GM19023 (cell line): ENCODE results near the gene SNRK.

Experiments used
- ATAC-seq: cut with Tn5 transposase; IDR thresholded peaks from one replicate; pipeline ENCODE4 v1.9.1; 2021; ENCODE audit warnings: mild to moderate bottlenecking, moderate library complexity; ENCODE audit not compliant: unreplicated experiment

Gene SNRK, protein sequence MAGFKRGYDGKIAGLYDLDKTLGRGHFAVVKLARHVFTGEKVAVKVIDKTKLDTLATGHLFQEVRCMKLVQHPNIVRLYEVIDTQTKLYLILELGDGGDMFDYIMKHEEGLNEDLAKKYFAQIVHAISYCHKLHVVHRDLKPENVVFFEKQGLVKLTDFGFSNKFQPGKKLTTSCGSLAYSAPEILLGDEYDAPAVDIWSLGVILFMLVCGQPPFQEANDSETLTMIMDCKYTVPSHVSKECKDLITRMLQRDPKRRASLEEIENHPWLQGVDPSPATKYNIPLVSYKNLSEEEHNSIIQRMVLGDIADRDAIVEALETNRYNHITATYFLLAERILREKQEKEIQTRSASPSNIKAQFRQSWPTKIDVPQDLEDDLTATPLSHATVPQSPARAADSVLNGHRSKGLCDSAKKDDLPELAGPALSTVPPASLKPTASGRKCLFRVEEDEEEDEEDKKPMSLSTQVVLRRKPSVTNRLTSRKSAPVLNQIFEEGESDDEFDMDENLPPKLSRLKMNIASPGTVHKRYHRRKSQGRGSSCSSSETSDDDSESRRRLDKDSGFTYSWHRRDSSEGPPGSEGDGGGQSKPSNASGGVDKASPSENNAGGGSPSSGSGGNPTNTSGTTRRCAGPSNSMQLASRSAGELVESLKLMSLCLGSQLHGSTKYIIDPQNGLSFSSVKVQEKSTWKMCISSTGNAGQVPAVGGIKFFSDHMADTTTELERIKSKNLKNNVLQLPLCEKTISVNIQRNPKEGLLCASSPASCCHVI

DNA sequence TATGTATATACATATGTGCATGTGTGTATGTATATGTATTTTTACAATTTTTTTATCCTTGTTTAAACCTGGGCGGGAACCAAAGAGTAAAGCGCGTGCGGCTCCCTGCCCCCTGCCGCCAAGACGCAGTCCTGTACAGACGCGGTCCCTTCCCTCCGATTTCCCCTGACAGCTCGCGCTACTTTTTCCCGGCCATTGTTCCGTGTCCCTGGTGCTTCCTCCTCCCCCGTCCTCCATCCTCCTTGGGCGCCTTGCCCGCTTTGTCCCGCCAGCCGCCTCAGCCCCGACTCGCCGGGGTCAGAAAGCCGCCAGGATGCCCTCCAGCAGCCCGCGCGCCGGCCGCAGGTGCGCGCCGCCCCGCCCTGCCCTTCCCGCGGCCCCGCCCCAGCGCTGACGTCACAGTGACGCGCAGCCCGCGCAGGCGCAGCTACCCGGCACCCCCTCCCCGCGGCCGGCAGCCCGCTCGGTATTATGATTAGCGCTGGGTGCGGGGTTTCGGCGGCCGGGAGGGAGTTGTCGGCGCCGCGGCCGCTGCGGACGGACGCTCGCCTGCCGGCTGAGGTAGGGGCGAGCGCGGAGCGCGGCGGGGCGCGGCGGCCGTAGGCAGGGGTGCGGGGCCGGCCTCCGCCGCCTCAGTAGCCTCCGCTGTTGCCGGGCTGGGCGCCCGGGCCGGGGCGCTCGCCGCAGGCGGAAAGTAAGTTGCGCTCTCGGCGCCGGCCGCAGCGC is at the start of gene SNRK:
TSS of gene SNRK (plus strand) at position 426 of the 726 bp plus-strand sequence. CDS start 16,664 bp downstream, outside the sequence.
- ATAC-seq, result peak; percentile 90

DNA sequence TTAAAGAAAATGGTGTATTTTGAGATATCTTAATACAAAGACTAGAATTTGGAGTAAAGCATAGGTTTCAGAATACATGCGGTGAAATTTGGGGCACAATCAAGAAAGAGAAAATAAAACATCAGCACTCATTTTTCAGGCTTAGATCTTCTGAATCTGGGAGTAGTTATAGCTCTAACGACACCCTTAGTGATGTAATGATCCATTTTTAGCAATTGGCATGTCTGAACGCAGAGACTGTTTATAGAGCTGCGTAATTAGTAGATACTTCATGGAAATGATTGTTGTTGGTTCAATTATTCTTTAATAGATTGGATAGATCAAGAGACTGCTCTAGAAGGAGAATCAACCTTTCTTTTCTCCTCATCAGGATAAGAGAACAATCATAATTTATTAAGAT is 47.5 kb upstream of the SNRK start:
- no peak for ATAC-seq

DNA sequence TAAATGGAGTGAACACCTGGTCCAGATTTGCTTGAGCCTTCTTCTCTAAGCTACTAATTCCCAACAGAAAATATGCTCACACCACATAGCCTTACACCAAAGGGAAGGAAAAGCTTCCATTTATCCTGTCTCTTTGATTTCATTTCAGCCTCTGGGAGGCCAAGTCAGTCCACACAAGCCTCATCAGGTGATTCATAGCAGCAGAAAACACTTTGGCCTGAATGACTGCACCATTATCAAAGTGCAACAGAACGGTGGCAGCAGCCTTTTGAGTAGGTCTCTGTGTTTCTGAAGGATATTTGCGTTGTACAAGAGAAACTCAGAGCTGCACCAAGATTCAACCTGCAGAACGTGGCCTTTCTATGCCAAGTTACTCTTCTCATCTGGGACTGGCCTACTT is 46.6 kb upstream of the SNRK start:
- no peak for ATAC-seq

DNA sequence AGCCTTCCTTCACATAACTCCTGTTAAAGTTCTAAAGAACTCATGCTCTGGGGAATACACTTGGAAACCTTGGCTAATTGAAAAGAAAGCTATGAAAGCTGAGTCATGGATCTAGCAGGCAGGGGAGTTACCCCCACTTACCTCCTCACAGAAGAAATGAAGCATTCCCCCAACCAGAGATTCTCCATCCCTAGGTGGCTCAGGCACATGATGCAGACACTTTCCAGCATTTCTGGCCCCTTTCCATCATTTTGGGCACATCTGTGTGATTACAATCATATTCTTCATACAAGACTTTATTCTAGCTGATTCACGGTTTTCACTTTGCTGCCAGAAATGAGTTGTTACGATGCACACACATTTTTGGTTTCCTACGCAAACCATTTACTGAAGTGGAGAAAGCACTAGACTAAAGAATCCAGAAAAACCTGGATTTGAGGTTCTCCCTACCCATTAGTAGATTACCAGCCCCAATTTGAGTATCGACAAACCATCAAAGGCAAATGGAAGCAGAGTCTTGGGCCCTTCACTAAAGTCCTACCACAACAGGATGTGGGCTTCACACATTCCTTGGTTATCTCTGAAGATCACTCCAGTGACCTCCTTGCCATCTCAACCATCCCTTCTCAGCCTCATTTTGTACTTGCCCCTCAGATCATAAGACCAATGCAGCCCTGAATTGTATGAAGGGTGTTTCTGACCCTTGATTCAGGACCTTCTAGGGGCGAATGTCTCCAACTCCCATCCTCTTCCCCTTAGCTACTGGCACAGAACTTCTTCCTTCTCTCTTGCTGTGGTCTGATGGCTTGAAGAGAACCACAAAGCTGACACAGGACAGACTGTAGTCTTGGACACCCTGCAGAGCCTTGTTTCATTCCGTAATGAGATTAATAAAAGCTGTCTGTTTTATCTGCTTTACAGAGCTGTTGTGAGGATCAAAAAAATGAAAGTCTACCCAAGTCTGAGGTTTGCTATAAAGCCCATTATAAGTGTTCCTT is 42.5 kb upstream of the SNRK start:
- no peak for ATAC-seq

DNA sequence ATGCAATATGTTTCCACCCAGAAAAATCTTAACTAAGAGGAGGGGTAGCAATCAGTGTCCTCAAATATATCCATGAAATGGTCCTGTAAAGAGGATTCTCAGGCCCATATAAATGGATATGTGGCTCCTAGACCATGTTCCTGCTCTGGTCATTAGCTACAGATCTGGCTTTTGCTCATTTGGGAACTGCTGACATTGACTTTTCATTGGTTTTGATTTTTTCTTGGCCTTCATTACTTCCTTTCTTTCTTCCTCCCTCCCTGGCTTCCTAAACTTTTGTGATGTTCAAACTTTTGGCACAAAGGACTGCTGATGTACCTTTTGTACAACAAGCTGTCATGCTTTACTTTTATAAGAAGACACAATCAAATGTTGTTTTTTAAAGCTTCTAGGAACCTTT is 41.6 kb upstream of the SNRK start:
- ATAC-seq, result no peak

DNA sequence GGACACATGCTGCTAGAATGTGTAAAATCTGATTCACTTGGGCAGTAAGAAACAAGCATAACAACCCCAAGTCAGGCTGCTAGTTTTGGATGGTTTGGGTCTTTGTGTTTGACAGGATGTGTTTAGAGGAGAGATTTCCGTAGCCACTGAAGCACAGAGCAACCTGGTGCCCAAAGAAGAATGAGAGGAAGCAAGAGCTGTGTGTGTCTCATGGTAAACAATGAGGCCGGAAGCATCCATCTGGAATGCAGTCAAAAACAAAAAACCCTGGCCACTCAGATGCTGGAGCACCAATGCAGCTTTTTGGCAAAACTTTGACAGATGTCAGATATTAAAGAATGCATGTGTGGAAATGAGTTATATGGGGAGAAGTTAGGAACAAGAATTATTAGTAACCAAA is 39.4 kb upstream of the SNRK start:
- no peak for ATAC-seq

DNA sequence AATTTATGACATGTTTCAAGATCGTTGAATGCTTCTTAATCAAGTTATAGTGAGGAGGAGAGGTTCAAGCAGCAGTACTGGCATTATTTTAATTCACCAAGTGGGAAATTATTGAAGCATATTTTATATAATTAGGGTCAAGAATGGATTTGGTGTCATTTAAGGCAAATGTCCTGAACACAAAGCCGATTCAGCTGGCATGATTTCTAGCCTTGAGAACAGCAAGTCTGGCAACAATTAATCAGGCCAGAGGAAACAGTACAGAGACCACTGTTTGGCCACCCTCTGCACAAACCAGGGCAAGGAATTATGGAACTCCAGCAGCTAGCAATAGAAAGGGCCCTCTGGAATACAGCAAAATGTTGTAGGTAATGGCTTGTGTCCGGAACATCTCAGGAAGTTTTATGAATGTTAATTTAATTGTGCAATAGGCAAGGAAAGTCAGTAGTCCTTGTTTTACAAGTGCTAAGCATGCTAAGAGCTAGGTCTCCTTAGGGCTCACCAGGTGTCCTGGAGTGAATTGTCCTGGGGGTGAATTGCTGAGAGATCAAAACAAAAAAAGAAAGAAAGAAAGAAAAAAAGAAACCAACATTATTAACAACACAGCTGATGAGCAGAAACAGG is 38.7 kb upstream of the SNRK start:
- ATAC-seq, result no peak

DNA sequence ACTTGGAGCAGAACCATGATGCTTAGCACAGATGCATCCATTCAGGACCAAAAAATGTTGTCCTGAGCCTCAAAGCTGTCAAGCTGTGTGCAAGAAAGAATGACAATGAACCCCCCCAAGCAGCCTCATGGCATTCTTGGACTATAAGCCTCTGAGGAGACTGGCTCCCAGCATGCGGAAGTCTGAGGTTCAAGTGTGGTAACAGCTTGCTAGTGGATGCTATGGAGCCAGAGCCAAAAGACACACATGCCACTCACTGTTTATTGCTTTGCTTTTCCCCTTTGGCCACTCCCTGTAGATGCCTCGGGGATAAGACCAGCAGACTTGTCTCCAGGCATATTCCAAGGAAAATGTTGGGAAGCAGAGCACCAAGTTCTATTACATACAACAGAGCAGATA is 38.2 kb upstream of the SNRK start:
- ATAC-seq, result no peak

DNA sequence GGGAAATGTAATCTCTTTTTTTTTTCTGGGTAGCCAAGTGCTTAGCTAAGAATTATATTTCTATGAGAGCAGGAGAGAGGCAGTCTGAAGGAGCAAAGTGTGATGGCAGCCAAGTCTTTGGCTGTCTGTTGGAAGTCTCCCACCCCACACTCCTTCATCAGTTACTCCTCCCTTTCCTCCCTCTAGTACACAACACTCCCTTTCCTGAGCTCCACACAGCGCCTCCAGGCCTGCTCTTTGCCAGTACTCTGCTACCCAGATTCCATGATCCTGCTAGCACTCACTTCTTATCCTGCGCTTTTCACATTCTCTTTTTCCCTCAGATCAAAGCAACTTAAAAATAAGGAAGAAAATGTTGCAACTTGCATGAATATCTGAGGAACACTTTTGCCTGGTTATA is 37.4 kb upstream of the SNRK start:
- no peak for ATAC-seq

DNA sequence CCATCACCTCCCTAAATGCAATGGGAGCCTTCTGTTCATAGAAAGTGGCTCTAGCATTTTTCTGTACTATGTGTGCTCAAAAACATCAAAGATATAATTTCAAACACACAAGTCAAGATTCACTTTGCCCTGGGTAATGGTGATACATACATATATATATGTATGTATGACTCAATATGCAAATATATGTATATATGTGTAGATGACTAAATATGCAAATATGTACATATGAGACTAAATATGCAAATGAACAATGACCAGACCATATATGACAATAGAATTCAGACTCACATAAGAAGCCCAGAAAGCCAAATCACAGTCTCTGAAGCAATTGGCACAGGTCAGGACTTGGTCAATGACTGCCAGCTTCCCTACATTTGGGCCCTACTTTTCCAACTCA is 36.9 kb upstream of the SNRK start:
- ATAC-seq, result no peak

DNA sequence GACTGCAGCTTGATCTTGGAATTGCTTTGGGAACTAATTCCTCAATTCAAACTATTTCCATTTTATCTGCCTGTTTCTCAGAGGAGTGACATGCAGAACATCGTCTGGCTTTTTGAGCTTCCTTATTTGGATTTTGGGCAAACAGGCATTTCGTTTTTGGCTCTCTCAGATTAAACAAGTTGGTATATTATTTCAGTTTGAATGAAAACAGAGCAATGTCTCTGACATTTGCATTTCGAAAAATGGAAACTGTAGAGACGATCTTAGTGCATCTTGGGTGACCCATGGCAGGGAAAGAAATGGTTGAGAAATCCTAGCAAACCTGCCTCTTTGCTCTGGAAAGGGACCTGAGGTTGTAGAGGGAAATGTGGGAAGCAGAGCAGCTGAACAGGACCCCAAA is 33.0 kb upstream of the SNRK start:
- no peak for ATAC-seq

DNA sequence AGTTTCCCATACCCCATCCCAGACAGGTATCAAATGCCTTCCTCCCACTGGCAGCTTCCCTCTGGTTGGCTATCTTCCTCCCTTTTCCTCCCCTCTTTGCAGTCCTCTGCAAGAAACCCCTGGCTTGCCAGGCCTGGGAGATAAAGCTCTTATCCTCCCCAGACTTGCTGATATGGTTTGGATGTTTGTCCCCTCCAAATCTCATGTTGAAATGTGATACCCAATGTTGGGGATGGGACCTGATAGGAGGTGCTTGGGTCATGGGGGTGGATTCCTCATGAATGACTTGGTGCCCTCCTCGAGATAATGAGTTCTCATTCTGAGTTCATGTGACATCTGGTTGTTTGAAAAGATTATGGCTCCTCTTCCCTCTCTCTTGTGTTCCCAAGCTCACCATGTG is 32.2 kb upstream of the SNRK start:
- ATAC-seq, result no peak

DNA sequence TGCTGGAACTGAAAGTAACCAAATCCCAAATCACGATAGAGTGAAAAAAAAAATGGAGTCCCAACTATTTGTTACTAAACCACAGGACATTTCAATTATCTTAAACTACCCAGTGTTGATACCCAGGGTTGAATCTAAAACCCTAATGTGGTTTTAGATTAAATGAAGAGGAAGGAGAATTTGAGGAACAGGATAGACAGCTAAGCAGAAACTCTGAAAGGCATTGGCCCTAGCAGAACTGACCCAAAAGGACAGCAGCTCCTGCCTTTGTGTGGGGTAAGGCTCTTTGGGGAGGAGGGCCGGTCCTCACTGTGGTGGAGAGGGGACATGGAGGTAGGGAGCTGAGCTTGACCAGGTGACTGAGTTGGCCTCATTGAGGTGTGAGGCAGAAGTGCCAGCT is 30.7 kb upstream of the SNRK start:
- no peak for ATAC-seq

DNA sequence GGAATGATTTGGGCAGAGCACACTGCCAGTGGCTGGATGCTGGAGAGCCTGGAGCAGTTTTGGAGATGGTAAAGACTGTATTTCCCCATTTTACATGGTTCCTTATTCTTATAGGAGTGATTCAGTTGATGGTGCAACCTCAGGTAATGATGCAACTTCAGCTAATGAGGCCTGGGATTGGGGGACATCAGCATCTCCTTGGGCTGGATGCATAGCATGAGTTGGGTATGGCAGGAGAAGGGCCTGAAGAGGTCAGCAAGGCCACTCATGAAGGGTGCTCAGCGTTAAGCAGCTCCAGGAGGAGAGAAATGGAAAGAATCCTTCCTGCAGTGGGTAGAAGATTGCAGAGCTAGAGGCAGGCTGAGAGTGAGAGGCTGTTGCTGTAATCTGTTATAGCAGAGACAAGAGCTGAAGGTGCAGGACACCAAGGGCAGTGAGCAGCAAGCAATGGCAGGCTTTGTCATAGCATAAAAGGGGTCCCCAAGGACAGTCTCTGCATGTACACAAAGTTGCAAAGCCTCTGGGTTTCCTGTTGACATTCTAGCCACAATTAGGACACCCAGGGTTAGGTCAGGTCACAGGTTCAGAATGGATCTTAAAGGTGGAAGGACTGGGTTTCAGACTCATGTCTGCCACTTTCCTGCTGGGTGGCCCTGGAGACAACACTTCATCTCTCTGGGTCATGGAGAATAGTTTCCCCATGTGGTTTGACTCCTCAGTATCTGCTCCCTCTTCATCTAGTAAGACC is 29.5 kb upstream of the SNRK start:
- no peak for ATAC-seq

DNA sequence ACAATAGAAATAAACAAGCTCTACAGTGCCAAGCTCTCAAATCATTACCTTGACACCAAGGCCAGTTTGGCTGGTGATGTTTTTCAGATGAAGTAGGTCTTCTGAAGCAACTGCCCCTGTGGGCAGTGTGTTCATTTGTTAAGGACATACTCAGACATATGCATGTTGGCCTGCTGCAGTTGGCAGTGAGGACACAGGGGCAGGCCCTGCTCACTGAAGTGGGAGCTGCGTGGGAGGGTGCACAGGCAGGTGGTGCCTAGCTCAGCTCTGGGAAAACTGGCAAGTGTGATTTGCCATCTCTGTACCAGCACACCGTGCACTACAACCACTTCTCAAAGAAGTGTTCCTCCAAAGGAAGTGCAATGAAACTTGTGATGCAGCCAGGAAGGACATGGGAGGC is 28.5 kb upstream of the SNRK start:
- no peak for ATAC-seq

DNA sequence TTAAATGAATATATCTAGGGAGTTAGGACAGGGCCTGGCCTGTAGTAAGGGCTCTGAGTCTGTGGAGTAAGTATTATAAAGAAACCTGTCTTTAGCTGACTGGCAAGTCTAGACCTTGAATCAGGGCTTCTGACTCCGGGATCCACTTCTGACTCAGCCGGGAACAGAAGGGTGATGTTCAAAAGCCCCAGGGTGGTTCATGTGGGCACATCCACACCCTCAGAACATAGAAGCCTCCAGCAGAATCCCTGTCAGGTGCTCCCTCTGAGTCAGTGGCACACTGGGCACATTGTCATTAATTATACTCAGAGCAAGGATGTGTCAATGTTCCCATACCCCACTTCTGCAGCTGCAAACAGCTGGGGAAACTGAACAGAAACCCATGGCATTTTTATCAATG is 26.7 kb upstream of the SNRK start:
- ATAC-seq, result no peak

DNA sequence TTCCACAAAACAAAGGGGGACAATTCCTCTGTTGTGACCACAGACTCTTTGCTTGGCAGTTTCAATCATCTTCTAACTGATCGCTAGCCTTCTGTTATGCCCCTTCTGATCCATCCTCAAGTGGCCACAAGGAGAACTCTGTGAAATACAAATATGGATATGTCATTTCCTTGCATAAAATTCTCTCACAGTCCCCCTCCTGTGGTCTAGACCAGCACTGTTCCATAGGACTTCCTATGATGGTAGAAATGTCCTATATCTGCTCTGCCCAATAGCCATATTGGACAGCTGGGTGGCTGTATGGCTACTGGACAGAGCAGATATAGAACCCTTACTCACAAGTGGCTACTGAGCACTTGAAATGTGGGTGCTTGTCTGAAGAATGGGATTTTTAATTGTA is 25.9 kb upstream of the SNRK start:
- ATAC-seq, result no peak

DNA sequence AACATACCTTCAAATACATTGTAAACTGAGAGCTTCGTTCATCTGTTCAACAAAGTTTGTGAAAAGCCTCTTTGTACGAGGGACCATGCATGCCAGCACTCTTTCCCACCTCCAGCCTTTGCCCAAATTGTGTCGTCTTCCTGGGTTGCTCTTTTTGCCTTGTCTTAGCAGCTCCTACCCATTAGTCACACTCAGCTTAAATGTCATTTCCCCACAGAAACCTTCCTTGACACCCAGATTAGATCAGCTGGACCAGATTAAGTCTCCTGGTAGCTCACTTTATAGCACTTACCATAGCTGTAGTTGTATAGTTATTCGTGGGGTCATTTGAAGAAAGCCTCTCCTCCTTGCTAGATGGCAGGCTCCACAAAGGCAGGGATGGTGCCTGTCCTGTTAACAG is 24.1 kb upstream of the SNRK start:
- no peak for ATAC-seq

DNA sequence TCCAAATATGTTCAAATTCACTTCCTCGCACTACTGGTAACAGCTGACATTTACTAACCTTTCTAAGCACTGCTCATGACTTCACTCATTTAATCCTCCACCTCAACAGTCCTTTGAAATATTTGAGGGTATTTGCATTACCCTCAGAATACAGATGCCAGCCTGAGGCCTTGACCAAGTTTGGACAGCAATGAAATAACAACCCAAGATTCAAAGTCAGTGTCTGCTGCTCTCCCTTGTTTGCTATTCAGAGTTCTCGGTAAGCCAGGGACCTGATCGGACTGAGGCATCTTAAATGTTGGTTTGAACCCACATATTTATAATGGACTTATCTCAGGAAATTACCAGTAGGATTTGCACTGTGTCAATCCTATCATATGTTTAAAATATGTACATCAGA is 19.9 kb upstream of the SNRK start:
- no peak for ATAC-seq
